Hepatocyte (in vitro differentiated cells): Measurements from ENCODE around the gene ZNF8.

Source experiments
- CTCF ChIP-seq: fragments of 200-600 bp; sonication (generic); IDR thresholded peaks from 2 replicates; pipeline ENCODE4 v1.5.1; 2016; ENCODE audit warnings: antibody characterized with exemption, mild to moderate bottlenecking; ENCODE audit not compliant: poor library complexity
- EZH2 ChIP-seq: fragments of 200-600 bp; sonication (generic); IDR thresholded peaks from 2 replicates; pipeline ENCODE4 v1.6.1; 2016; ENCODE audit warnings: antibody characterized with exemption, mild to moderate bottlenecking, borderline replicate concordance
- EZH2phosphoT487 ChIP-seq: fragments of 200-600 bp; sonication (generic); IDR thresholded peaks from one replicate; pipeline ENCODE4 v1.6.1; 2018; ENCODE audit warnings: antibody characterized with exemption, mild to moderate bottlenecking, low read depth, moderate library complexity; ENCODE audit not compliant: unreplicated experiment, severe bottlenecking

- TF ChIP-seq CTCF (no peak), EZH2phosphoT487 (no peak), EZH2 (no peak)
Measured at GRCh38 chr19:58284199-58284598, 5.4 kb downstream of the ZNF8 start.
